Stimulated activated naive CD8-positive, alpha-beta T cell treated with anti-CD3 and anti-CD28 coated beads, Interleukin-15, Interleukin-2, amounts not matched to agents 100 U/mL and 50 U/mL, for 24 hours (primary cell): ENCODE data around the gene SLC46A2.

ENCODE experiments used
- ATAC-seq: fragments of 150-1000 bp; cut with Tn5 transposase; one replicate; pipeline ENCODE4 v1.10.0; 2021
- DNase-seq: peaks from one replicate; pipeline ENCODE4 v3.0.0; 2021

SLC46A2 gene, protein sequence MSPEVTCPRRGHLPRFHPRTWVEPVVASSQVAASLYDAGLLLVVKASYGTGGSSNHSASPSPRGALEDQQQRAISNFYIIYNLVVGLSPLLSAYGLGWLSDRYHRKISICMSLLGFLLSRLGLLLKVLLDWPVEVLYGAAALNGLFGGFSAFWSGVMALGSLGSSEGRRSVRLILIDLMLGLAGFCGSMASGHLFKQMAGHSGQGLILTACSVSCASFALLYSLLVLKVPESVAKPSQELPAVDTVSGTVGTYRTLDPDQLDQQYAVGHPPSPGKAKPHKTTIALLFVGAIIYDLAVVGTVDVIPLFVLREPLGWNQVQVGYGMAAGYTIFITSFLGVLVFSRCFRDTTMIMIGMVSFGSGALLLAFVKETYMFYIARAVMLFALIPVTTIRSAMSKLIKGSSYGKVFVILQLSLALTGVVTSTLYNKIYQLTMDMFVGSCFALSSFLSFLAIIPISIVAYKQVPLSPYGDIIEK

GRCh38 chr9:112890106-112891081 is at the start of gene SLC46A2:
Gene SLC46A2 (minus strand): TSS chr9:112890876. CDS start chr9:112890681, 195 bp downstream.
- DNase-seq: no peak

GRCh38 chr9:112939418-112939817 is 48.7 kb upstream of the SLC46A2 start:
- ATAC-seq (no peak), DNase-seq (no peak)

More at GRCh38 chr9:112890106-112891081, at the start of gene SLC46A2:
- ATAC-seq: no peak

DNA sequence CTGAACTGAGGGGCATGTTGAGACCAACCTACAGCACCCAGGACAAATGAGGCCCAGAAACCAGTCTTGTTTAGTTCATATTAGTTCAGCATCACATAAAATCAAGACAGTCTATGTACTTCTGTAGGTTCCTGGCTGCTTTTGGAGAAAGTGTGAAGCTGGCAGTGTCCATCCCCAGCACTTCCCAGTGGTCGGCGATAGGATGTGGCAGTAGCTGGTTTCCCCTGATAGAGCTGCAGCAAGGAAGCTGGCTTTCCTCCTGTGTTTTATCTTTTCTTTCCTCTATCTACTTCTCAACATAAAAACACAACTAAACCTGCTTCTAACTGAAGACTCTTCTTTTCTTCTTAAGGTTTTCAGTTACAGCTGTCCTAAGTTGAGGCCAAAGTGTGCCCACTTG is 43.0 kb upstream of the SLC46A2 start:
- no peak for DNase-seq
- no peak for ATAC-seq

DNA sequence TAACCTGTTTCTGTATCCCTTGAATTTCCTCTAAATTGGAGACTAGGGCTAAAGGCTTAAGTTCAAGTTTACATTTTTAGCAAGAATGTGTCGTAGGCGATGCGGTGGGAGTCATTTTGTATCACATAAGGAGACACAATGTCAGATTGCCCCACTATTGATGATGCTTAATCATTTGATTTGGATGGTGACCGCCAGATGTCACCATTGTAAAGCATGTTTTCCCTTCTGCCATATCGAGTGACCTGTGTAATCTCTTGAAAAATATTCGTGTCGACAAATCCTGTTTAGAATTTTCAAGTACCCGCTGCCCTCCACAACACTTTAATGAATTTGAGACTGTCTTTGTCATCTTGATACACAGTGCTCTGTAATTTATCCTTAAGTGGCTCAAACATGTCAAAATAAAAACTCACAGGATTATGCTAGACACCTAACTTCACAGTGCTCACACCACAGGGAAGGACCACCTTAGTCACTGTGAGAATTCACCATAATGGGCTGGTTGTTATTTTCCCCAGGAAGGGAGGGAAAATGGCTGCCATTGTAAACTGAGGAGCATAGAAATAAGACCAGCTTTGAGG is 34.5 kb upstream of the SLC46A2 start:
- ATAC-seq (no peak), DNase-seq (no peak)

DNA sequence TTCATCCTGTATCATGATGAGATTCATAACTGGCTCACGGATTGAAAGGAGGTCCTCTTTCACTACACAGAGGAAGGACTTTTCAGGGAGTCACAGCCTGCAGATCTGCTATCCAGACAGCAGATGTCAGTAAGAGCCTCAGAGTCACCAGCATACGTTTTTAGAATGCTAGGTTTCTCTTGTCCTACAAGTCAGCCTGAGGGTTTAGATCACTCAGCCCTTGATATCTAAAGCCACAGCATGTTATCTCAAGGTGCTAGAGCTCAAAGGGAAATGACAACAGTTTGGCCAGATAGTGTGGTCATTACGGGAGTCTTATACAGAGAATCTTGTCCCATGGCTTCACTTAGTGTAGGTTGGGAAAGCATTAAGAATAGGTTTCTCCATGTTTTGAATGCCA is 30.9 kb upstream of the SLC46A2 start:
- ATAC-seq (no peak), DNase-seq (no peak)

DNA sequence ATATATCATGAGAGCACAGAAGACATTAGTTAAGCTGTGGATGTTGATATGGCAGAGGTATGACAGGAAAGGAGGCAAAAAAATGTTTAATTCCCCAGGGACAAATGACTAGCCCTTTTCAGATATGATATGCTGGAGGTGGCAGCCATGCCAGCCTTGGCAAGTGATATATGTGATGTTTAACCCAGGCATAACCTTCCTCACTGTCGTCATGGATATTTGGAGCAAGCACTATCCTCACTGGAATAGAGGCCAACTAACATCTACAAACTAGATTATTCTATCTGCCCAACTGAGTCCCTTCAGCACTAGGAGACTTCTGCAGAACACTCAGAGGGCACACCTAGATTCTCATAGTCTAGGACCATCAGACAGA is 27.3 kb upstream of the SLC46A2 start:
- ATAC-seq (no peak), DNase-seq (no peak)

- ATAC-seq (no peak), DNase-seq (no peak)
Observed at GRCh38 chr9:112917047-112917986, 26.6 kb upstream of the SLC46A2 start.

DNA sequence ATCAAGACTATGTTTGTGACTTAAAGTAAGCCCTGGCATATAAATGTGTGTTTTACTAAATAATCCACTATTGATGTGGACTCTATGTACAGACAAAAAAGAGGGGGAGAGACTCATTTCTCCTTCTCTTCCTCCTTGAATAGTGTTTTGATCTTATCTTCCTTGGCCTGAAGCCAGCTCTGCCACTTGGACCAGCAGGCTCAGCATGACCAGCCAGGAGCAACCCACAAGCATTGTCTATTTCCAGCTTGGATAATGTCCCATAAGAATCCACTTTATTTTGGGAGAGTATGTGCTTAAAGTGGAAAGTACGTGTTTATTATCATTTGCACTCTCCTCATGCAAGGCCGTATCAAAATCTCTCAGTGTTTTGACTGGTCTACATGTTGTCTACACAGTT is 23.8 kb upstream of the SLC46A2 start:
- DNase-seq: no peak
- ATAC-seq: no peak

- no peak for ATAC-seq
- no peak for DNase-seq
Observed at GRCh38 chr9:112913326-112913725, 22.6 kb upstream of the SLC46A2 start.

DNA sequence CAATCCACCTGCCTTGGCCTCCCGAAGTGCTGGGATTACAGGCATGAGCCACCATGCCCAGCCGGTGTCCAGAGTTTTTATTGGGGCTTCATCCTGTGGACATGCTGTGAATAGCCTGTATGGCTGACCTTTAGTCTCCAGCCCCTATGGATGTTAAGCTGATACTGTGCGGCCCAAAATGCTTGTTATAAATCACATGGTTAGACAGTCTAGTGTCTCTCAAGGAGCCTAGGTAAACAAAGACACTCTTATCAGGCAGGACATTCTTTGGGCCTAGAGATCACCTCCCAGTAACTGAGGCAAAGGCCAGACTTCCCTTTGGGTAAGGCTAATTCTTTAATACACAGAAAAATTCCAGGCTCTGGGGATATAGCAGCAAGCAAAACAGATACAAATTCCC is 22.0 kb upstream of the SLC46A2 start:
- no peak for ATAC-seq
- DNase-seq: no peak

DNA sequence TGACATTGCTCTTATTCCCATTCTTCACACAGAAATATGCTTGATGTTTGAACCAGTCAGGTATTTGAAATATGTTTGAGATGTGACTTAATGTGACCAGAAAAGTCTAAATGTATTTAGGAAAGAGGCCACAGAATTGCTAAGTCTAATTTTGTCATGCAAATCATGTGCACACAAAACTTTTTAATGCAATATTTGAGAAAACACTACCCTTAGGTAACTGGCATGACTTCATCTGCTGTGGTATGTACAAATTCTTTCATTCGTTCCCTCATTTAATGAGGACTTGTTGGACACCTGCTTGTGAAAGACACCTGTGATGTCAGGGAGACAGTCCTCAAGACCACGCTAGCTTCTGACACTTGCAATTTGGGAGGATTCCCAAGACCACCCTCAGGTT is 21.1 kb upstream of the SLC46A2 start:
- no peak for ATAC-seq

DNA sequence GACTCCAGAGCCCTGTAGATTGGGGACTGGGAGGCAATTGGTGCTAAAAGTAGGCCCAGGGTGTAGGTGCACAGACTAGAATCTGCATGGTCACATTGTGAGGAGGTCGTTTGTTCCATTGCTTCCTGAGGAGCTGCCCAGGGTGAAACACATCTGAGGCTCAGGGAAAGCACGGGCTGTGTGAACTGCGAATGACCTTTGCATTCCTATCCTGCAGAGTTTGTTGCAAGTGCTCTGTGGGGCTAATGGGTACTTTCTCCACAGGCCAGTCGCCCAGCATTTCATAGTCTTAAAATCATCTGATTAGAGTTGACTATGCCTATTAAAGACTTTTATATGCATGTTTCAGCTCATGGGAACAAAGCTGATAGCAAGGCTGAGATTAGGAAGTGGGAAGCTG is 14.4 kb upstream of the SLC46A2 start:
- DNase-seq (no peak), ATAC-seq (no peak)

More for the DNA sequence above, 21.1 kb upstream of the SLC46A2 start:
- no peak for DNase-seq

GRCh38 chr9:112900901-112901300 is 10.2 kb upstream of the SLC46A2 start:
- DNase-seq: no peak
- ATAC-seq: no peak

DNA sequence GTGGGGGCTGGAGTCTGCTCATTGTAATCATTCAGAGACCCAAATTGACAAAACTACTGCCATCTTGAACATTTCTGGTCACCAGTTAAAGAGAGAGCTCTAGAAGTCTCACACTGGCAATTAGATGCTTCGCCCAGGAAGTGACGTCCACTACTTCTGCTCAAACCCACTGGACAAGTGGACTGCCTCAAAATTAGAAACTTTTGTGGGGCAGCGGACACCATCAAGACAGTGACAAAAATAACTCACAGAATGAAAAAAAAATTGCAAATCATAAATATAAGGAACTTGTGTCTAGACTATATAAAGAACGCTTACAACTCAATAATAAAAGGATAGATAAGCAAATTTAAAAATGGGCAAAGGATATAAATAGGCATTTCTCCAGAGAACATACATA is 9.8 kb upstream of the SLC46A2 start:
- DNase-seq (no peak), ATAC-seq (no peak)

GRCh38 chr9:112898872-112899311 is 8.2 kb upstream of the SLC46A2 start:
- no peak for ATAC-seq

GRCh38 chr9:112896131-112896530 is 5.5 kb upstream of the SLC46A2 start:
- DNase-seq (no peak), ATAC-seq (no peak)

More at GRCh38 chr9:112898872-112899311, 8.2 kb upstream of the SLC46A2 start:
- DNase-seq: no peak

- DNase-seq: no peak
- ATAC-seq: no peak
Observed at GRCh38 chr9:112894699-112895098, 4.0 kb upstream of the SLC46A2 start.

DNA sequence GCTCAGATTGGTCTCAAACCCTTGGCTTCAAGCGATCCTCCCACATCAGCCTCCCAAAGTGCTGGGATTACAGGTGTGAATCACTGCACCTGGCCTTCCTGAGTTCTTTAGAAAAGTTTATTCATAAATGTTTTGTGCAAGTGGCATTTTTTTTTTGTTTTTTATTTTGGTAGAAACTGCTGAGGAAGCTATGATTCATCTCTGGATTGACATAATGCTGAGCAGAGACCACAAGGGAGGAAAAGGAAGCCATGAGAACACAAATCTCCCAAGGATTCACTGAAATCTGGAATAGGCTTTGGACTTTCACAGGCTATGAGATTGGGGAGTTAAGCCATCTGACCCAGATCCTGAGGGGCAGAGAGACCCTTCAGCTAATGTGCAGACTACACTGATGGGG is 3.4 kb upstream of the SLC46A2 start:
- ATAC-seq: no peak
- DNase-seq: no peak

GRCh38 chr9:112892981-112893380 is 2.3 kb upstream of the SLC46A2 start:
- DNase-seq (no peak), ATAC-seq (no peak)

- ATAC-seq (no peak), DNase-seq (no peak)
Observed at GRCh38 chr9:112891521-112891920, 845 bp upstream of the SLC46A2 start.

- ATAC-seq (no peak), DNase-seq (no peak)
Observed at GRCh38 chr9:112887381-112887780, 3.3 kb downstream of the SLC46A2 start.
